Testis (tissue), 2 donors: Measurements from ENCODE around the gene RAP1GAP2.

Experiments
- POLR2A ChIP-seq: fragments of 450-650 bp; IDR thresholded peaks from one replicate; pipeline ENCODE4 v1.6.1; 2017; ENCODE audit warnings: antibody characterized with exemption, mild to moderate bottlenecking, moderate library complexity
- TF ChIP-seq, protein P1 (sequence below), 3 experiments: fragments of 450-650 bp in 2 of 3; fragments of 200-600 bp in 1 of 3; sonication (generic) in 1 of 3; IDR thresholded peaks; one replicate each; pipeline ENCODE4 v1.5.1; 2016 to 2019; ENCODE audit warnings: antibody characterized with exemption in 3 of 3, mild to moderate bottlenecking in 2 of 3, moderate library complexity in 1 of 3

DNA sequence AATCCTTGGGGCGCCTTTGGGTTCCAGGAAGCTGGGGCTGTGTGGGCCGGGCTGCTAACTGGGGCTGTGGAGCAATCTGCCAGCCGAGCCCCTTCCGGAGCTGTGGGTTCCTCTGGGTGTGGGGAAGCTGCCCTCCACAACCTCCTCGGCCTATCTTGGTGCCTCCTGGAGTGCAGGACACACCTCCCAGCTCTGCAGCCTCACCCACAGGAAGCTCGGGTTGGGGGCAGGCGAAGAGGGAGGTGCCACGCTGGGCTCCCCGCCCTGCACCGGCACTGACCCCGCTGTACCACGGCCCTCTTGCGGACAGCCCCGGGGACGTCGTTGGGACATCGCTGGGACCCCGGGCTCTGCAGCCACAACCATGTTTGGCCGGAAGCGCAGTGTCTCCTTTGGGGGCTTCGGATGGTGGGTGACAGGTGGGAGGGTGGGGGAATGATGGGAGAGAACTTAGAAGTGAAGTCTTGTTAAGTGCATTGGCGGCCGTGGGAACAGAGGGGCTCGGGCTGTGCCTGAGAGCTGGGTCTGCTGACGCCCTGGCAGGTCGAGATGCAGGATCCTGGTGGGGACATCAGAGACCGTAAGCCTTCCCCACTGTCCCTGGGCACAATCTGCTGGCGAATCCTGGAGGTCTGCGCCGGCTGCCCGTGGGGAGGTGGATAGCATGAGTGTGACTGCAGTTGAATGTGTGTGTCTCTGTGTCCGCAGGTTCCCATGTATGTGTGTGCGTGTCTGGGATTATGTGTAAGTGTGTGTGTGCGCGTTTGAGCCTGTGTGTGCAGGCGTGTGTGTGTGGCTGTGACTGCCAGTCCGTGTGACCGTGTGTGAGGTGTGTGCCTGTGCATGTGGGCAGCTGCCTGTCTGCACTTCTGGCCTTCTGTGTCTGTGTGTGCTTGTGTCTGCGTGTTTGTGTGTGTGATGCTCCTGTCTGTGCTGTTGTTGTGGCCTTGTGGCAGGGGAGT, at the start of gene RAP1GAP2:
- no peak for TF ChIP-seq POLR2A
- TF ChIP-seq, protein P1, sequence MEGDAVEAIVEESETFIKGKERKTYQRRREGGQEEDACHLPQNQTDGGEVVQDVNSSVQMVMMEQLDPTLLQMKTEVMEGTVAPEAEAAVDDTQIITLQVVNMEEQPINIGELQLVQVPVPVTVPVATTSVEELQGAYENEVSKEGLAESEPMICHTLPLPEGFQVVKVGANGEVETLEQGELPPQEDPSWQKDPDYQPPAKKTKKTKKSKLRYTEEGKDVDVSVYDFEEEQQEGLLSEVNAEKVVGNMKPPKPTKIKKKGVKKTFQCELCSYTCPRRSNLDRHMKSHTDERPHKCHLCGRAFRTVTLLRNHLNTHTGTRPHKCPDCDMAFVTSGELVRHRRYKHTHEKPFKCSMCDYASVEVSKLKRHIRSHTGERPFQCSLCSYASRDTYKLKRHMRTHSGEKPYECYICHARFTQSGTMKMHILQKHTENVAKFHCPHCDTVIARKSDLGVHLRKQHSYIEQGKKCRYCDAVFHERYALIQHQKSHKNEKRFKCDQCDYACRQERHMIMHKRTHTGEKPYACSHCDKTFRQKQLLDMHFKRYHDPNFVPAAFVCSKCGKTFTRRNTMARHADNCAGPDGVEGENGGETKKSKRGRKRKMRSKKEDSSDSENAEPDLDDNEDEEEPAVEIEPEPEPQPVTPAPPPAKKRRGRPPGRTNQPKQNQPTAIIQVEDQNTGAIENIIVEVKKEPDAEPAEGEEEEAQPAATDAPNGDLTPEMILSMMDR (IDR thresholded peaks at IDR 0.05), result no peak
